Epithelial cell of esophagus (primary cell): ENCODE results near the gene ADGRD2.

Experiments
- DNase-seq: peaks from one replicate; pipeline ENCODE4 v3.0.0; 2010; ENCODE audit warnings: low read depth
- H3K4me3 ChIP-seq: 2 replicates; pipeline ENCODE4 v1.5.1; 2011; ENCODE audit warnings: mild to moderate bottlenecking, low read length, control low read depth
- TF ChIP-seq, protein P1 (sequence below): IDR thresholded peaks from 2 replicates; pipeline ENCODE4 v1.5.1; 2011; ENCODE audit warnings: low read depth, mild to moderate bottlenecking, low read length, control low read depth, inconsistent platforms; ENCODE audit not compliant: insufficient read depth; ENCODE audit errors: missing control alignments

ADGRD2 gene

DNA sequence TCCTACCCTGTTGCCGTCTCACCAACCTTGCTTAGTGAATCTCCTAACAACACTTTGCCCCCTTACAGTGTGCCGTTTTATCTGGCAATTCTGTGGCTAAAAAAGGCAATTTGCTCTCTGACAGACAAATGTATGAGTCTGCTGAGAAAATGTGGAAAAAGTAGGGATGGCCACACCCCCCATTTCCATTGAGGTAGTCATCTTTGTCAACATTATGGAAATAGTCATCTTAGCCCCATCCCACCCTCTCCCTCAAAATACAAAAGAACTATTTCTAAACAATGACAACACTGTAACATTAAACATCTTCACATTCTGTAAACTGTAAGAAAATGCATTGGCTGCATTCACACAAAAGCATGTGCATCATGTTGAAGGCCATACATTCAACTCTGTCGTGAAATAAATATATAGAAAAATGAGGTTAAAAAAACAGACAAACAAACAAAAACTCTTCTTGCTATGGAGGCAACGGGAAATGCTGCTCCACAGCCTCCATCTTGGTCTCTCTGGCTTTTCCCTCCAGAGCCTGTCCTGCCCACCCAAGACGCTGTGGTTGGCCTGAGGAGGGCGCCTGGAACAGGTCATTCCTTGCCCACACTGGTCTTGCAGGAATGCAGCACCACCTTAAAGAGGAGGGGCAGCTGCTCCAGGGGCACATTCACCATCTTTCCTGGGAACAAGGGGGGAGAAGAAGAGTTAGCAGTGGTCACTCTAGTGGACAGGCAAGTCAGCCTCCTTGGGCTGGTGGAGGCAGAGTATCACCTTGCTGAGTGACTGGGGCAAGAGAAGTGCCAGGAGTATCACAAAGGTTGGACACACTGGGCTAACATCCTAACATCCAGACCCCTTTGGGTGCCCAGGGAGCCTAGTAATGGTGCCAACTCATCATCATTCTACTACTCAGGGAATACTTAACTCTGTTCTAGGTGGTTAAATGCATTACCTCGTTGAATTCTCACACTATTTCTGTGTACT lies 72.2 kb downstream of the ADGRD2 start:
- TF ChIP-seq, protein P1, sequence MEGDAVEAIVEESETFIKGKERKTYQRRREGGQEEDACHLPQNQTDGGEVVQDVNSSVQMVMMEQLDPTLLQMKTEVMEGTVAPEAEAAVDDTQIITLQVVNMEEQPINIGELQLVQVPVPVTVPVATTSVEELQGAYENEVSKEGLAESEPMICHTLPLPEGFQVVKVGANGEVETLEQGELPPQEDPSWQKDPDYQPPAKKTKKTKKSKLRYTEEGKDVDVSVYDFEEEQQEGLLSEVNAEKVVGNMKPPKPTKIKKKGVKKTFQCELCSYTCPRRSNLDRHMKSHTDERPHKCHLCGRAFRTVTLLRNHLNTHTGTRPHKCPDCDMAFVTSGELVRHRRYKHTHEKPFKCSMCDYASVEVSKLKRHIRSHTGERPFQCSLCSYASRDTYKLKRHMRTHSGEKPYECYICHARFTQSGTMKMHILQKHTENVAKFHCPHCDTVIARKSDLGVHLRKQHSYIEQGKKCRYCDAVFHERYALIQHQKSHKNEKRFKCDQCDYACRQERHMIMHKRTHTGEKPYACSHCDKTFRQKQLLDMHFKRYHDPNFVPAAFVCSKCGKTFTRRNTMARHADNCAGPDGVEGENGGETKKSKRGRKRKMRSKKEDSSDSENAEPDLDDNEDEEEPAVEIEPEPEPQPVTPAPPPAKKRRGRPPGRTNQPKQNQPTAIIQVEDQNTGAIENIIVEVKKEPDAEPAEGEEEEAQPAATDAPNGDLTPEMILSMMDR, result no peak
- no peak overlapping the region for H3K4me3 ChIP-seq
- no peak for DNase-seq

DNA sequence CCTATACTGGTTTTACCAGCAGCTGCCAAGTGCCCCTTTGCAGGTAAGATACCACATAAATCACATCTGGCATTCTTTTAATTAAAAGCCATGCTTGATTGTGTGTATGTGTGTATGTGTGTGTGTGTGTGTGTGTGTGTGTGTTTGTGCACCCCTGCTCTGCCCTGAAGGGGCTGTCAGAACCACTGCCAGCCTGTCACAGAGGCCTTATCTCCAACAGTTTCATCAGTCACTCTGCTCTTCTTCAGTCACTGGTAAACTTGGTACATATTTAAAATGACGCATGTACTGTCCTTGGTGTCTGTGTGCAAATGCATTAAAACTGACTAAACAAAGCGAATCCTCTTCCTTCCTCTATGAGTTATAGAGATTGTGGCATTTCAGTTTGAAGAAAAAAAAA lies 75.9 kb downstream of the ADGRD2 start:
- TF ChIP-seq, protein P1, result no peak
- no peak for DNase-seq
- H3K4me3 ChIP-seq, result no peak overlapping the region

DNA sequence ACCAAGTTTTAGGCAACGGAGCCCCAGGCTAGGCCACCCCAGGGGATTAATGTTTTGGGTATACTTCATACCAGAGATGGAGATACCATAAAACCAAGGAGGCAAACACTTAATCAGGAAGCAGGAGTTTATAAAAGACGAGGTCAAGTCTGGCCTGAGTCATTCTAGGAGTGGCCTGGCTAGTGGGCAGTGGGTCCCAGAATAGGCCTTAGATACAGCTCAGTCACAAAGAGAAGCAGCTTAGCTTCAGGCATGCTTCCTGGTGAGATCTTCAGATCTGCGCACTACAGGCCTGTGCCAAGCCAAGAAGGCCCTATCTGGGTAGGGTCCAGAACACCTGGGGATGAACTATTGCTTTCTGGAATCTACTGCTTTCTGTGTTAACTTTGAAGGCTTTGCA lies 77.5 kb downstream of the ADGRD2 start:
- H3K4me3 ChIP-seq, result no peak overlapping the region
- TF ChIP-seq, protein P1, result no peak
- no peak for DNase-seq
